ENCODE measurements around the gene NRG3.

NRG3 gene

GRCh38 chr10:82072124-82072523 lies 197.1 kb downstream of the NRG3 start:
- TF ChIP-seq, protein P1, sequence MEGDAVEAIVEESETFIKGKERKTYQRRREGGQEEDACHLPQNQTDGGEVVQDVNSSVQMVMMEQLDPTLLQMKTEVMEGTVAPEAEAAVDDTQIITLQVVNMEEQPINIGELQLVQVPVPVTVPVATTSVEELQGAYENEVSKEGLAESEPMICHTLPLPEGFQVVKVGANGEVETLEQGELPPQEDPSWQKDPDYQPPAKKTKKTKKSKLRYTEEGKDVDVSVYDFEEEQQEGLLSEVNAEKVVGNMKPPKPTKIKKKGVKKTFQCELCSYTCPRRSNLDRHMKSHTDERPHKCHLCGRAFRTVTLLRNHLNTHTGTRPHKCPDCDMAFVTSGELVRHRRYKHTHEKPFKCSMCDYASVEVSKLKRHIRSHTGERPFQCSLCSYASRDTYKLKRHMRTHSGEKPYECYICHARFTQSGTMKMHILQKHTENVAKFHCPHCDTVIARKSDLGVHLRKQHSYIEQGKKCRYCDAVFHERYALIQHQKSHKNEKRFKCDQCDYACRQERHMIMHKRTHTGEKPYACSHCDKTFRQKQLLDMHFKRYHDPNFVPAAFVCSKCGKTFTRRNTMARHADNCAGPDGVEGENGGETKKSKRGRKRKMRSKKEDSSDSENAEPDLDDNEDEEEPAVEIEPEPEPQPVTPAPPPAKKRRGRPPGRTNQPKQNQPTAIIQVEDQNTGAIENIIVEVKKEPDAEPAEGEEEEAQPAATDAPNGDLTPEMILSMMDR (conservative IDR thresholded peaks at IDR 0.05), result no peak
- H3K27ac ChIP-seq, result no peak overlapping the region

DNA sequence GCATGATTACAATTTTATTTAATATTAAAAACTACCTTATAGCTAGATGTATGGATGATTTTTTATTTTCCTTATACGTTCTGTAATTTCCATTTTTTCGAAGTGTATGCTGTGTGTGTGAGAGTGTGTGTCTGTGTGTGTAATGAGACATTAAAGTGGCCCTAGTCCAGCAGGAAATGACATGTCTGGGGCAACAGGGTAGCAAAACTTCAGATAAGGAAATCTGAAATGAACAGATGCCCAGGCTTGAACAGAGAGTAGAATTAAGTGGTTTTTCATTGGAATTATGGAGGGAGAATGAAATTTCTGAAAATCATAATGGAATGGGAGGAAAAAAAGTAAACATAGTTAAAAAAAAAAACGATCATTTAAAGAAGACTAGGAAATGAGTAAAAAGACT lies 200.6 kb downstream of the NRG3 start:
- H3K27ac ChIP-seq, result no peak overlapping the region
- TF ChIP-seq, protein P1 (conservative IDR thresholded peaks at IDR 0.05), result no peak

DNA sequence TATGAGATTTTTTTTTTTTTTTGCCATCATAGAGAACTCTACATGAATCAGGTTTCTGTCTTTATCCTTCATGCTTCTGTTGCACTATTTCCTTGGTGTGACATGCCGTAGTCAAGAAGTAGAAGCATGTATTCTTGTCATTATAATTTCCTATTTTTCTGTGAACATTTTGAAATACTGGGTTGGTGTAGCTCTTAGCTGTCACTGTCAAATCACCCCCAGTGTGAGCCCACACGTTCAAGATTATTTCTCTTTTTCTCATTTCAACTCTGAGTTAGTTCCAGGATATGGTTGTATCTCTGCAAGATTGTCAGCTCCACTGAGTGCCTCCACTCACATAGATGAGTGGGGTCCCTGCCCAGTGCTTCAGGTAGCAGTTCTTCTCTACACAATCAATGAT lies 209.5 kb downstream of the NRG3 start:
- TF ChIP-seq, protein P1 (conservative IDR thresholded peaks at IDR 0.05), result no peak
- H3K27ac ChIP-seq, result no peak overlapping the region

DNA sequence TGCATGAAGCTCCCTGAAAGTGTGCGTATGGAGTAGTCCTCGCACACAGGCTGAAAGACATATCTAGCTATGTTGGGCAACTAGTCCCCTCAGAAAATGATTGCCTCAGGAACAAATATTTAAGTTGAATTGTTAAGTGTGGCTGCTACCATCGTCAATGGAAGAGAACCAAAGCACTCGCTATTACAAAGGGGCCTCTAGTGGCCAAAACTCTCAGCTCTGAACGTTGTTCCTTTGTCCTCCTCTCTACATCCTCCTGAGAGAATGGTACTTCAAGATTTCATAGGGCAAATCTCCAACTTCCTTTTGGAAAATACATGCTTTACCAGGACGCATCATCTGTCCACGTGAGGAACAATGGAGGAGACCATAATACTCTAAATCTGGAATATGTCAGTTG lies 209.9 kb downstream of the NRG3 start:
- TF ChIP-seq, protein P1 (conservative IDR thresholded peaks at IDR 0.05), result no peak
- no peak overlapping the region for H3K27ac ChIP-seq

DNA sequence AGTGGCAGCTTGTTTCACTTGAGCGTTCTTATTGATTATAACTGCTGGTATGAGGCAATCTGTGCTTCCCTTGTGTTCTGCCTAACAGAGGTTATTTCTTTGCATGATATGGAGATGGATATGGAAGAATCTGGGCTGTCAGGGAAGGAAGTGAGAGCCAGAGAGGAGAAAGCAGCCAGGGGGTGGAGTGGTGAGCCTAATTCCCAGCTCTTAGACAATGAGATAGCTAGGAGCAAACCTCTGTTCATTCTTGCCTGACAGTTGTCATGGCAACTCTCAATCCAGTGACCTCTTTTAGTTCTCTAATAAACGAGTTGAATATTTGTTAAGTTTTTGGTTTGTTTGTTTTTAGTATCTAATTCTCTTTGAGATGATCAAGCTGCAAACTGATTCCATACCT lies 214.3 kb downstream of the NRG3 start:
- TF ChIP-seq, protein P1 (conservative IDR thresholded peaks at IDR 0.05), result no peak
- H3K27ac ChIP-seq, result no peak overlapping the region

DNA sequence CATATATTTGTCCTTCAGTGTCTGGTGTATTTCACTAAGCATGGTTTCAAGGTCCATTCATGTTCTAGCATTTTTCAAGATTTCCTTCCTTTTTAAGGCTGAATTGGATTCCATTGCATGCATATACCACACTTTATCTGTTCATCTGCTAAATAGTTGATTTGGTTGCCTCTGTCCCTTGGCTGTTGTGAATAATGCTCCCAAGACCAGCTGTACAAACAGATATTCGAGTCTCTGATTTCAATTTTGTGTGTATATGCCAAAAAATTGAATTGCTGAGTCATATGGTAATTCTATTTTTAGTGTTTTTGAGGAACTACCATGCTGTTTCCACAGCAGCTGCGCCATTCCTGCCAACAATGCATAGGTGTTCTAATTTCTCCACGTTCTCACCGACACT lies 216.4 kb downstream of the NRG3 start:
- H3K27ac ChIP-seq, result no peak overlapping the region
- TF ChIP-seq, protein P1 (conservative IDR thresholded peaks at IDR 0.05), result no peak

DNA sequence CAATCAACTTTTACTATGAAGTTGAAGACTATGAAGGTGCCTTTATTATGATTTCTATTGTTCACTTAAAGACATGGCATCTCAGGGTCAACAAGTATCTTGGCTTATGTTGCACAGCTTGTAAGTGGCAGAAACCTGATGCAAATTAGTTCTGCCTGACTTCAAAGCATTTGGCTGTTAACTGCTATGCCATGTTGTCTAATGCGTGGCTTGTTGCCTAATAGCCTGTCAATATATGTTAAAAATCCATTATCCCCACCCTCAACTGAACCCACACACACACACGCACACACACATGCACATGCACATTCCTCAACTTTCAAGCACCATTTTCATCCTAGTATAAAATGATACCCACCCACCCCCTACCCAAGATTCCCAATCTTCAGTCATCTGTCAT lies 217.1 kb downstream of the NRG3 start:
- TF ChIP-seq, protein P1 (conservative IDR thresholded peaks at IDR 0.05), result no peak
- H3K27ac ChIP-seq, result no peak overlapping the region

DNA sequence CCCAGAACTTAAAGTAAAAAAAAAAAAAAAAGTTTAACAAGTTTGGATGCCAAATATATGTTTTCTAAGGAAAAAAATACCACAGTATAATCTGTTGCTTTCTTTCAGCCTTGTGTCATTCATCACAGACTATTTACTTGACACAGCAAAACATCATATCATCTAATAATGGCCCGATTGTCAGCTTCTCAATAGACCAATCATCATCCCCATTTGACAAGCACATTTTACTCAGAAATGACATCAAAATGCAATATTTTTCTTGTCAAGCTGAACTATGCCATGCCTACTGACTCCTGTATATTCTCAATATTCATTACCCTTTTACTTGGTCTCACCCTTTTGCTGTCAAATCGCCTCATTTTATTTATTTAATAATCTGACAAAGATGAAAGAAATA lies 249.7 kb downstream of the NRG3 start:
- no peak overlapping the region for H3K27ac ChIP-seq
- TF ChIP-seq, protein P1 (conservative IDR thresholded peaks at IDR 0.05), result no peak

Measured in VCaP (cell line).